Smooth muscle cell (in vitro differentiated cells): ENCODE data around the gene GMDS. TPM values are rescaled to one million over a fixed set of nuclear protein-coding genes. Genes with fewer than 3 reads are reported as not detected.

Experiments
- DNase-seq: peaks from one replicate; lab custom pipeline; 2025; ENCODE audit not compliant: unreplicated experiment; lab: John Stamatoyannopoulos, UW
- H2AFZ ChIP-seq: fragments of 200-600 bp; sonication (generic); 2 replicates; pipeline ENCODE4 v1.6.0; 2016; ENCODE audit warnings: antibody characterized with exemption, low read depth, mild to moderate bottlenecking
- H3F3A ChIP-seq: fragments of 200-600 bp; sonication (generic); 2 replicates; pipeline ENCODE4 v1.6.0; 2017; ENCODE audit warnings: antibody characterized with exemption, low read depth
- H3K27ac ChIP-seq: fragments of 200-600 bp; sonication (generic); 2 replicates; pipeline ENCODE4 v1.5.1; 2016; ENCODE audit warnings: low read depth, mild to moderate bottlenecking
- H3K27me3 ChIP-seq: fragments of 200-600 bp; sonication (generic); 2 replicates; pipeline ENCODE4 v1.6.1; 2016; ENCODE audit warnings: low read depth, mild to moderate bottlenecking
- H3K36me3 ChIP-seq: fragments of 200-600 bp; sonication (generic); 2 replicates; pipeline ENCODE4 v1.5.1; 2016; ENCODE audit warnings: low read depth
- H3K4me1 ChIP-seq: fragments of 200-600 bp; sonication (generic); 2 replicates; pipeline ENCODE4 v1.5.1; 2016; ENCODE audit warnings: low read depth
- H3K4me2 ChIP-seq: fragments of 200-600 bp; sonication (generic); 2 replicates; pipeline ENCODE4 v1.6.0; 2016; ENCODE audit warnings: mild to moderate bottlenecking
- H3K4me3 ChIP-seq: fragments of 200-600 bp; sonication (generic); 2 replicates; pipeline ENCODE4 v1.5.1; 2016; ENCODE audit warnings: mild to moderate bottlenecking
- H3K79me2 ChIP-seq: fragments of 200-600 bp; sonication (generic); 2 replicates; pipeline ENCODE4 v1.6.0; 2016; ENCODE audit warnings: low read depth, mild to moderate bottlenecking
- H3K9ac ChIP-seq: fragments of 200-600 bp; sonication (generic); 2 replicates; pipeline ENCODE4 v1.6.0; 2016; ENCODE audit warnings: low read depth
- H3K9me3 ChIP-seq: fragments of 200-600 bp; sonication (generic); replicated peaks from 2 replicates; pipeline ENCODE4 v1.5.1; 2016; ENCODE audit warnings: low read depth
- H4K20me1 ChIP-seq: fragments of 200-600 bp; sonication (generic); 2 replicates; pipeline ENCODE4 v1.6.0; 2016; ENCODE audit warnings: low read depth
- CTCF ChIP-seq: fragments of 200-600 bp; sonication (generic); IDR thresholded peaks from 2 replicates; pipeline ENCODE4 v1.5.1; 2017; ENCODE audit warnings: borderline replicate concordance, mild to moderate bottlenecking, antibody characterized with exemption; ENCODE audit not compliant: insufficient read depth, poor library complexity, severe bottlenecking
- WGBS: methylation state at CpG from one replicate; pipeline ENCODE4 v1.1.7; 2016; ENCODE audit warnings: low lambda C conversion rate; 5-methylcytosine and 5-hydroxymethylcytosine counted together
- polyA plus RNA-seq: library from polyadenylated mRNA; unstranded; fragments of >200 nt; fragmentation: Nextera tagmentation; extraction: Ambion mirVana; gene quantifications from 2 replicates; pipeline ENCODE4 v1.2.1, GENCODE V29; 2016
- total RNA-seq: library from RNA; depleted of rRNA; stranded (reverse); fragments of >200 nt; gene quantifications from 2 replicates; pipeline ENCODE4 v1.2.3, GENCODE V29; 2014

GMDS gene
- total and polyA plus RNA-seq, 2 experiments from 2014 or later = 3.7 to 8.5 TPM

- Histone ChIP-seq H3K4me3 (no peak overlapping the region), H3K27me3 (no peaks in the 10 kb centered on the region), H3K27ac (no peak overlapping the region), H3K4me2 (no peak overlapping the region), H3K9ac (no peak overlapping the region), H3K4me1 (no peaks in the 10 kb centered on the region), H2AFZ (no peak overlapping the region), H3K9me3 (no peaks in the 10 kb centered on the region), H3F3A (no peaks in the 10 kb centered on the region), H4K20me1 (no peaks in the 10 kb centered on the region), H3K36me3 (no peaks in the 10 kb centered on the region), H3K79me2 (no peaks in the 10 kb centered on the region)
- TF ChIP-seq CTCF = no peak
- DNase-seq = no peak
- 81% methylated on average over 16 of the region's 16 CpGs for WGBS
These were observed 103.6 kb downstream of the GMDS start for GRCh38 chr6:2141644-2142290.

- Histone ChIP-seq H3K9ac (no peak overlapping the region), H2AFZ (no peak overlapping the region), H3K4me3 (no peak overlapping the region), H4K20me1 (no peaks in the 10 kb centered on the region), H3K4me2 (no peak overlapping the region), H3K9me3 (no peaks in the 10 kb centered on the region), H3K27me3 (no peaks in the 10 kb centered on the region), H3F3A (no peaks in the 10 kb centered on the region), H3K79me2 (no peaks in the 10 kb centered on the region), H3K27ac (no peak overlapping the region), H3K36me3 (no peaks in the 10 kb centered on the region), H3K4me1 (no peaks in the 10 kb centered on the region)
- TF ChIP-seq CTCF = no peak
- 74% methylated on average over 6 of the region's 6 CpGs for WGBS
- DNase-seq = no peak
These were observed 104.8 kb downstream of the GMDS start for GRCh38 chr6:2140438-2141128.

GRCh38 chr6:2135401-2135800 is 110.0 kb downstream of the GMDS start:
- H4K20me1 ChIP-seq = no peaks in the 10 kb centered on the region
- no peak overlapping the region for H3K4me2 ChIP-seq
- no peaks in the 10 kb centered on the region for H3K9me3 ChIP-seq
- no peaks in the 10 kb centered on the region for H3K27me3 ChIP-seq
- no peaks in the 10 kb centered on the region for H3K36me3 ChIP-seq
- H3K4me3 ChIP-seq = no peak overlapping the region
- no peak overlapping the region for H2AFZ ChIP-seq
- no peak overlapping the region for H3K27ac ChIP-seq
- TF ChIP-seq CTCF = no peak
- H3K4me1 ChIP-seq = no peaks in the 10 kb centered on the region
- 95% methylated on average over 2 of the region's 2 CpGs for WGBS
- H3K9ac ChIP-seq = no peak overlapping the region
- DNase-seq = no peak
- no peaks in the 10 kb centered on the region for H3K79me2 ChIP-seq
- no peaks in the 10 kb centered on the region for H3F3A ChIP-seq

GRCh38 chr6:2134554-2134953 is 110.9 kb downstream of the GMDS start:
- H3K79me2 ChIP-seq = no peaks in the 10 kb centered on the region
- H4K20me1 ChIP-seq = no peaks in the 10 kb centered on the region
- no peak overlapping the region for H2AFZ ChIP-seq
- H3K27me3 ChIP-seq = no peaks in the 10 kb centered on the region
- no peak overlapping the region for H3K4me3 ChIP-seq
- H3K4me2 ChIP-seq = no peak overlapping the region
- no peaks in the 10 kb centered on the region for H3K36me3 ChIP-seq
- H3F3A ChIP-seq = no peaks in the 10 kb centered on the region
- H3K4me1 ChIP-seq = no peaks in the 10 kb centered on the region
- no peaks in the 10 kb centered on the region for H3K9me3 ChIP-seq
- no peak overlapping the region for H3K9ac ChIP-seq
- TF ChIP-seq CTCF = no peak
- DNase-seq = no peak
- no peak overlapping the region for H3K27ac ChIP-seq
